ENCODE data around the gene PTPRE.

PTPRE gene

GRCh38 chr10:128125416-128125943 is 218.6 kb downstream of the PTPRE start:
- Mint-ChIP-seq H3K4me1 (ENCODE audit: low read depth) (peaks cover 18% of the 10 kb centered on the region), H3K27me3 (peaks cover 21% of the 10 kb centered on the region), H3K9me3 (ENCODE audit: low read depth) (no peaks in the 10 kb centered on the region), H3K4me3 (peak overlapping the region; percentile 89), H3K36me3 (no peaks in the 10 kb centered on the region), H3K27ac (no peak overlapping the region)

GRCh38 chr10:128125944-128126764 is 219.3 kb downstream of the PTPRE start, which contains the start of gene MKI67:
Gene MKI67 (minus strand): TSS chr10:128126423. CDS start chr10:128125667, 756 bp downstream.
- H3K4me1 Mint-ChIP-seq (ENCODE audit: low read depth) = peaks cover 18% of the 10 kb centered on the region
- peak within 1 kb of the TSS; percentile 41 for H3K27ac Mint-ChIP-seq
- H3K27me3 Mint-ChIP-seq = peaks cover 21% of the 10 kb centered on the region
- H3K4me3 Mint-ChIP-seq = peak within 1 kb of the TSS; percentile 91
- no peaks in the 10 kb centered on the region for H3K9me3 Mint-ChIP-seq (ENCODE audit: low read depth)
- no peaks in the 10 kb centered on the region for H3K36me3 Mint-ChIP-seq

GRCh38 chr10:128128582-128128981 is 221.7 kb downstream of the PTPRE start:
- peaks cover 18% of the 10 kb centered on the region for H3K4me1 Mint-ChIP-seq (ENCODE audit: low read depth)
- H3K27me3 Mint-ChIP-seq = peaks cover 13% of the 10 kb centered on the region
- no peak overlapping the region for H3K4me3 Mint-ChIP-seq
- H3K27ac Mint-ChIP-seq = no peak overlapping the region
- H3K36me3 Mint-ChIP-seq = no peaks in the 10 kb centered on the region
- H3K9me3 Mint-ChIP-seq (ENCODE audit: low read depth) = no peaks in the 10 kb centered on the region

- Mint-ChIP-seq H3K4me1 (ENCODE audit: low read depth) (peaks cover 12% of the 10 kb centered on the region), H3K27ac (no peak overlapping the region), H3K36me3 (no peaks in the 10 kb centered on the region), H3K4me3 (no peak overlapping the region), H3K9me3 (ENCODE audit: low read depth) (no peaks in the 10 kb centered on the region), H3K27me3 (peaks cover 3% of the 10 kb centered on the region)
Observed at GRCh38 chr10:128130051-128130450, 223.1 kb downstream of the PTPRE start.

All from activated naive CD8-positive, alpha-beta T cell (primary cell).